LNCaP clone FGC (cell line): ENCODE measurements around the gene ITPRIP.

ENCODE experiments used
- DNase-seq: peaks from one replicate; pipeline ENCODE4 v3.0.0-alpha.2; 2011; ENCODE audit warnings: low read depth
- H3K4me3 ChIP-seq: 2 replicates; pipeline ENCODE4 v1.5.1; 2011; ENCODE audit warnings: mild to moderate bottlenecking, low read depth, low read length, control low read depth
- CTCF ChIP-seq: IDR thresholded peaks from 2 replicates; pipeline ENCODE4 v1.5.1; 2012; ENCODE audit warnings: mild to moderate bottlenecking; ENCODE audit not compliant: control insufficient read depth, insufficient read depth; ENCODE audit errors: extremely low read depth

Gene ITPRIP

GRCh38 chr10:104331208-104331838, 6.9 kb downstream of the ITPRIP start:
- peak; percentile 87 for DNase-seq
- peak overlapping the region; percentile 11; the same call in 1 of the 2 replicates for H3K4me3 ChIP-seq
- TF ChIP-seq CTCF = no peak

GRCh38 chr10:104330168-104331110, 7.8 kb downstream of the ITPRIP start:
- no peak for TF ChIP-seq CTCF
- no peak overlapping the region for H3K4me3 ChIP-seq

DNA sequence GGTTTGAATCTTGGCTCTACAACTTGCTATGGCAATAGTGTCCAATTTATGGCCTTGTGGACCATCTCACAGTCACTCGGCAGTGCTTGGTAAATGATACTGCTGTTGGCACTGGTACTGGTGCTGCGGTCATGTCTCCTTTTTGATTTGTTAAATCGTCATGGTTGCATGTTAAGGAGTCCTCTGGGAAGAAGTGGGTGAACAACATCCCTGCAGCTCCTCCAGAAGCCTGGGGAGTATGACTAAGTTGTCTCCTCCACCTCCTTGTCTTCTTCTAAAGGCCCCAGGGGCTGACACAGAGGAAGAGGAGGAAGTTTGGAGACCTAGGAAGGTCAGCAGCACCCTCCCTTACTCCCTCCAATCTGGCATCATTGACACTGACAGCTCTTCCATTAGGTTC, 8.5 kb downstream of the ITPRIP start:
- H3K4me3 ChIP-seq = no peak overlapping the region
- no peak for DNase-seq
- TF ChIP-seq CTCF = no peak

More at GRCh38 chr10:104330168-104331110, 7.8 kb downstream of the ITPRIP start:
- no peak for DNase-seq

- no peak overlapping the region for H3K4me3 ChIP-seq
- DNase-seq = no peak
- no peak for TF ChIP-seq CTCF
Observed at GRCh38 chr10:104328896-104329710, 9.2 kb downstream of the ITPRIP start.

- H3K4me3 ChIP-seq = no peak overlapping the region
- TF ChIP-seq CTCF = no peak
- DNase-seq = no peak
Observed at GRCh38 chr10:104328646-104328895, 9.7 kb downstream of the ITPRIP start.

DNA sequence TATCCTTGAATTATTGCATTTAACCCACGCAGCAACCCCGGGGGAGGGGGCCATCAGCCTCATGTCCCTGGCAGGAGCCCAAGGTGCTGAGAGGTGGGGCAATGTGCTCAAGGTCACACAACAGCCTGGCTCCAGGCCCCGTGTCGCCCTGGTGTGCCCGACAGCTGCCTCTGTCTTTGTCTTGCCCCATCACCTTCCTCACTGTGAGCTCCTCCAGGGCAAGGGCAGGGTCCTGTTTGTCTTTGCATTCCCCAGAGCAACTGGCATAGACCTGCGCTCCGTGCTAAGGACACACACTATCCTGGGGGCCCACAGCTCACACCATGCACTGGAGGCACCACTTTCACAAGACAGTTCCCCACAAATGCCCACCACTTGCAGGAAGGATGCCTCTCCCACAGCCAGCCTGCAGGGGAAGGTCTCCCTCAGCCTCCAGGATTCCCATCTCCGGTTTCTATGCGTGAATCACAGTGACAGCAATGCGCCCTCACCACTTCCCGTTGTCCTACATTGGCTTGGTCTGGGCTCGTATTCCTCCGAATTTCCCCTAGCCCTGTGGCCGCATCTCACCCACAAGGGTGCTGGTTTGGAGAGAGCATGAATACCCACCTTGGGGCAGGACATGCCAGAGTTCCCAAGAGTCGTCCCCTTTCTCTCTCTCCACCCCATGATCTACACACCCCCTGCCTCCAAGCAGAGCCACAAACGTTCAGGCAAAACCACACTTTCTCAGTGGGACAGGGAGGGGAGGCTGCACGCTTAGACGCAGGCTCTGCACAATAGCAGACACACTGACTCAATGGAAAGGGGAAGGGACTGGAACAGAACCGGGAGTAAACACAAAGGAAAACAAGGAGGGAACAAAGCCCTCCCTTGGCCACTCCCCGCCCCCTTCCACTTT, 10.3 kb downstream of the ITPRIP start:
- DNase-seq = no peak
- no peak for TF ChIP-seq CTCF
- H3K4me3 ChIP-seq = no peak overlapping the region
